Activated gamma-delta T cell treated with anti-CD3 and anti-CD28 coated beads, Interleukin-2, amount 50 U/mL, for 16 hours (primary cell): Measurements from ENCODE around the gene CYP2A13.
"Not testable (repeated sequence)": the region's sequence is repeated elsewhere in the genome, so short reads cannot be mapped to it uniquely, and the experiment has no call there.

Experiments used
- DNase-seq: peaks from one replicate; pipeline ENCODE4 v3.0.0-alpha.2; 2020; ENCODE audit warnings: low read depth

The CYP2A13 gene, protein sequence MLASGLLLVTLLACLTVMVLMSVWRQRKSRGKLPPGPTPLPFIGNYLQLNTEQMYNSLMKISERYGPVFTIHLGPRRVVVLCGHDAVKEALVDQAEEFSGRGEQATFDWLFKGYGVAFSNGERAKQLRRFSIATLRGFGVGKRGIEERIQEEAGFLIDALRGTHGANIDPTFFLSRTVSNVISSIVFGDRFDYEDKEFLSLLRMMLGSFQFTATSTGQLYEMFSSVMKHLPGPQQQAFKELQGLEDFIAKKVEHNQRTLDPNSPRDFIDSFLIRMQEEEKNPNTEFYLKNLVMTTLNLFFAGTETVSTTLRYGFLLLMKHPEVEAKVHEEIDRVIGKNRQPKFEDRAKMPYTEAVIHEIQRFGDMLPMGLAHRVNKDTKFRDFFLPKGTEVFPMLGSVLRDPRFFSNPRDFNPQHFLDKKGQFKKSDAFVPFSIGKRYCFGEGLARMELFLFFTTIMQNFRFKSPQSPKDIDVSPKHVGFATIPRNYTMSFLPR

GRCh38 chr19:41088151-41088550 lies at the start of gene CYP2A13:
CYP2A13 (plus strand) TSS chr19:41088451; CDS start chr19:41088472, 21 bp downstream.
- no peak for DNase-seq

GRCh38 chr19:41039806-41040205 lies 48.4 kb upstream of the CYP2A13 start:
- no peak for DNase-seq

- not testable (repeated sequence) for DNase-seq
Observed at GRCh38 chr19:41045095-41045494, 43.2 kb upstream of the CYP2A13 start.

DNA sequence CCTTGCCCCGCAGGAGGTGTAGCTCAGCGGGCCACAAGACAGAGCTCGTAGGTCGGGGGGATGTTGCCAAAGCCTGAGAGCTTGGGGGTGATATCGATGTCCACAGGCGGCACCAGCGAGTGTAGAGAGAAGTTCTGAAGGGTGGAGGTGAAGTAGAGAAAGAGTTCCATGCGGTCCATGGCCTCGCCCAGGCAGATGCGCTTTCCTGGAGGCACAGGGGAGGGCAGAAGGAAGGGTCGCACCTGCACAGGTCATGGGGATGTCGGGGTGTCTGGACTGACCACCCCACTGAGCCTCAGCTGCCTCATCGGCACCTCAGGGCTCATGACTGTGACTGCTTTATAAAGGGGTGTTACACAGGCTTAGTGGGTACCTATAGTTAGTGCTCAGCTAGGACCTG lies 37.8 kb upstream of the CYP2A13 start:
- DNase-seq = no peak

DNA sequence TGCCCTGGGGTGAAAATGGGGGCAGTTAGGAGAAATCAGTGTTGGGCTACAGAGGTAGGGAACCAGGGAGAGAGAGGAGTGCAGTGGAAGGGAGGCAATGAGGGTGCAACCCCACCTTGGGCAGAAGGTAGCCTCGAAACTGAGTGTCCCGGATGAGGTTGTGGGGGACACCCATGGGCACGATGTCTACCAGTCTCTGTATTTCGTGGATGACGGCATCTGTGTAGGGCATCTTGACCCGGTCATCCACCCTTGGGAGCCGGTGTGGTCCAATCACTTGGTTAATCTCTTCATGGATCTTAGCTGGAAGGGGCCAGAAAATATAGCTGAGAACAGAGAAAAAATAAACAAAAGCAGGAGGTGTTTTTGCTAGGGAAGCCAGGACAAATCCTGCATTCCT lies 36.1 kb upstream of the CYP2A13 start:
- DNase-seq = not testable (repeated sequence)

- not testable (repeated sequence) for DNase-seq
Observed at GRCh38 chr19:41053331-41053730, 34.9 kb upstream of the CYP2A13 start.

- DNase-seq = no peak
Observed at GRCh38 chr19:41064974-41065569, 23.2 kb upstream of the CYP2A13 start.

- DNase-seq = no peak
Observed at GRCh38 chr19:41076286-41076685, 12.0 kb upstream of the CYP2A13 start.

DNA sequence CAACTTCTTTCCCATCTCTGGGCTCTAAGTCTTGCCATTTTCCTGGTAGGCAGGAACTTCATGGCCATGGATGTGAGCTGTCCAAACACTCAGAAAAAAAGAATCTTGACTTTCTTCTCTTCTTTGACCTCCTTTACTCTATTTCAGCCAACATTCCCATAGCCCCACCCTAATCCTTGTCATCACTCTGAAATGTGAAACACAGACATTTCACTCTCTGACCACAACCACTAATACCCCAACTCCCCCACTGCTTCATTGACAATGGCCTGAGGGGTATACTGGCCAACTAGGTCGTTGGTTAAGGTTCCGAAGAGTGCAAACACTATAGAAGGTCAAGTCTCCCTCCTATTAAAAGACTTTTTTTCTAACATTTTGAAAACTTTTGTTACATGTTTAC lies 4.7 kb upstream of the CYP2A13 start:
- DNase-seq = no peak

DNA sequence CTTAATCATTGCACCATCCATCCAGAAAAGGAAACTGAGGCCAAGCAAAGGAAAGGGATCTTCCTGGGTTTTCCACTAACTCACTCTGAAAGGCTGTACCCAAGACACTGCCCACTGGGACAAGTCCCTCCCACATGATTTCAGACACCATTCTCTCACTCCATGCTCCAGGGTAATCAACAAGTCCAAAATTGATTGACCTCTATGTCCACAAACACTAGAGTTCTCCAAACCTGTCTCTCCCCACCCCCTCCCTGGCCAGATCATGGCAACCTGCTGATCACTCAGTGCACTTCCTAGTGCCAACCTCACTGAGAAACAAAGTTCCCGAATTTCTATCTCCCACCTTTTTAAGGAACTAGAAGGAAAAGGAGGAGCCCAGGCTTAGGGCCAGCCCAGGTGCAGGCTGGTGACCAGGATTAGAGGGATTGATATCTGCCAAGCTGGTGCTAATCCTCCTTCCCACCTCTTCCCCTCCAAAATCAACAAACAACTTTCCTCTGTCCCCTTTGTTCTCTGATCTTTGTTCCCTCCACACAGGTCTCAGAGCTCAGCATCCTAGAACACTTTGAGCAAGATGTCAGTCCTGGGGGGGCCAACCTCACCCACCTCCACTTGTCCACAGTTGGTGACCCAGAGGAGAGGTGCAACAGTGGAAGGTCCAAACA lies 2.4 kb upstream of the CYP2A13 start:
- no peak for DNase-seq

GRCh38 chr19:41089959-41090358 lies 1.7 kb downstream of the CYP2A13 start:
- no peak for DNase-seq

DNA sequence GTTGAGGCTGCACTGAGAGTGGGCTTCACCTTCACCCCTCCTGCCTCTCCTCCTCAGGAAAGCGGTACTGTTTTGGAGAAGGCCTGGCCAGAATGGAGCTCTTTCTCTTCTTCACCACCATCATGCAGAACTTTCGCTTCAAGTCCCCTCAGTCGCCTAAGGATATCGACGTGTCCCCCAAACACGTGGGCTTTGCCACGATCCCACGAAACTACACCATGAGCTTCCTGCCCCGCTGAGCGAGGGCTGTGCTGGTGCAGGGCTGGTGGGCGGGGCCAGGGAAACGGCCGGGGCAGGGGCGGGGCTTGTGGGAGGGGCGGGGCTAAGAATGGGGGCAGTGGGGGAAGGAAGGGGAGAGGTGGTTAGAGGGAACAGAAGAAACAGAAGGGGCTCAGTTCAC lies 7.5 kb downstream of the CYP2A13 start:
- DNase-seq = no peak

DNA sequence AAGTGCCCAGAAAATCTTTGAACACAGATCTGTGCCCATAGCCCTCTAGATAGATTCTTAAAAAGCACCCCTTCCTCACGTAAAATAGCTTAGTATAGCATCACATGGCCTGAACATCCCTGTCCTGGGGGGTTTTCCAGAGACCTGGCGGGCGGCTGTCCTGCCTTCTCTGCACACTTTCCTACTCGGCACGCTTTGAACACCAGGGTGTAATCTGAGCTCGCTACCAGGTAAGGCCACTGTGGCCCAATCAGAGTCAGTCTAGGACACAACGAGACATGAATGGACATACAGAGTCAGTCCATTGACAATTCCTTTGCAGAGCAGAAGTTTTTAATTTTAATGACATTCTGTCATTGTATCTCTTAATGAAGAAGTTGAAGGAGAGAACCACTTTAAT lies 8.1 kb downstream of the CYP2A13 start:
- no peak for DNase-seq

DNA sequence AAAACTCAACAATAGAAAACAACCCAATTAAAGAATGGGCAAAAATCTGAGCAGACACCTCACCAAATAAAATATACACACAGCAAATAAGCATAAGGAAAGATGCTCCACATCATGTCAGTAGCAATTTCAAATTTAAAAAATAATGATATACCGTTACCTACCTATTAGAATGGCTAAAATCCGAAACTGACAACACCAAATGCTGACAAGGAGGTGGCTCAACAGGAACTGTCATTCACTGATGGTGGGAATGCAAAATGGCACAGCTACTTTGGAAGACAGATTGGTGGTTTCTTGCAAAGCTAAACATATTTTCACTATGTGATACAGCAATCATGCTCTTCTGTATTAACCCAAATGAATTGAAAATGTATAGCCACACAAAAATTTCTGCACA lies 9.1 kb downstream of the CYP2A13 start:
- DNase-seq = no peak

DNA sequence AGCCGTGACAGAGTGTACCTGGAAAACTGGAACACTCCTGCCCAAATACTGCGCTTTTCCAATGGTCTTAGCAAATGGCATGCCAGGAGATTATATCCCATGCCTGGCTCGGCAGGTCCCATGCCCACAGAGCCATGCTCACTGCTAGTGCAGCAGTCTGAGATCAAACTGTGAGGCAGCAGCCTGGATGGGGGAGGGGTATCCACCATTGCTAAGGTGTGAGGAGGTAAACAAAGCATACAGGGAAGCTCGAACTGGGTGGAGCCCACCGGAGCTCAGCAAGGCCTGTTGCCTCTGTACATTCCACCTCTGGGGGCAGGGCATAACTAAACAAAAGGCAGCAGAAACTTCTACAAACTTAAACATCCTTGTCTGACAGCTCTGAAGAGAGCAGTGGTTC lies 10.5 kb downstream of the CYP2A13 start:
- DNase-seq = no peak

DNA sequence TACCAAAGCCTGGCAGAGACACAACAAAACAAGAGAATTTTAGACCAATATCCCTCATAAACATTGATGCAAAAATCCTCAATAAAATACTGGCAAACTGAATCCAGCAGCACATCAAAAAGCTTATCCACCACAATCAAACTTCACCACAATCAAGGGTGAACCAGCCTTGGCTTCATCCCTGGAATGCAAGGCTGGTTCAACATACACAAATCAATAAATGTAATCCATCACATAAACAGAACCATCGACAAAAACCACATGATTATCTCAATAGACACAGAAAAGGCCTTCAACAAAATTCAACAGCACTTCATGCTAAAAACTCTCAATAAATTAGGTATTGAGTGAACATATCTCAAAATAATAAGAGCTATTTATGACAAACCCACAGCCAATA lies 14.0 kb downstream of the CYP2A13 start:
- DNase-seq = not testable (repeated sequence)

DNA sequence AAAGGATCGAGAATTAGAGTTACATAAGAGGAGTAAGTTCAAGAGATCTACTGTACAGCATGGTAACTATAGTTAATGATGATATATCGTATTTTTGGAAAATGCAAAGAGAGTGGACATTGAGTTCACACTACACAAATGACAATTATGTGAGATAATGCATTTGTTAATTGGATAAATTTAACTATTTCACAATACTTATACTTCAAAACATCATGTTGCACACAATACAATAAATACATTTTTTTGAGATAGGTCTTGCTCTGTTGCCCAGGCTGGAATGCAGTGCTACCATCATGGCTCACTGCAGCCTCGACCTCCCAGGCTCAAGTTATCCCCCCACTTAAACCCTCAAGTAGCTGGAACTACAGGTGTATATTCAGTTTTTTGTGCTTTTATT lies 17.9 kb downstream of the CYP2A13 start:
- no peak for DNase-seq

GRCh38 chr19:41111296-41111695 lies 23.0 kb downstream of the CYP2A13 start:
- DNase-seq = no peak

DNA sequence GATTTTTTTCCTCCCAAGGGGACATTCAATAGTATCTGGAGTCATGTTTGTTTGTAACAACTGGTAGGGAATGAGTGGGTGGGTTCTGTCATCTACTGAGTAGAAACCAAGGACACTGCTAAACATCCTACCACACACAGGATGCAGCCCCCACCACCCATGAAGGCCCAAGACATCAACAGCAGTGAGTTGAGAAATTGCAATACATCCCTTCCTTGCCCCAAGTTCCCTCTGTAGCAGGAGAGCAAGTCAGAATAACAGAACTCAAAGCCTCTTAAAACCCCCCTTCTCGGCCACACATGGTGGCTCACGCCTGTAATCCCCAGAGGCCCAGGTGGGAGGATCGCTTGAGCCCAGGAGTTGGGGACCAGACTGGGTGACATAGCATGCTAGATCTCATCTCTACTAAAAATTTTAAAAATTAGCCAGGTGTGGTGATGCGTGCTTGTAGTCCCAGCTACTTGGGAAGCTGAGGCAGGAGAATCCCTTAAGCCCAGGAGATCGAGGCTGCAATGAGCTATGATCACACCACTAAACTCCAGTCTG lies 23.6 kb downstream of the CYP2A13 start:
- no peak for DNase-seq

DNA sequence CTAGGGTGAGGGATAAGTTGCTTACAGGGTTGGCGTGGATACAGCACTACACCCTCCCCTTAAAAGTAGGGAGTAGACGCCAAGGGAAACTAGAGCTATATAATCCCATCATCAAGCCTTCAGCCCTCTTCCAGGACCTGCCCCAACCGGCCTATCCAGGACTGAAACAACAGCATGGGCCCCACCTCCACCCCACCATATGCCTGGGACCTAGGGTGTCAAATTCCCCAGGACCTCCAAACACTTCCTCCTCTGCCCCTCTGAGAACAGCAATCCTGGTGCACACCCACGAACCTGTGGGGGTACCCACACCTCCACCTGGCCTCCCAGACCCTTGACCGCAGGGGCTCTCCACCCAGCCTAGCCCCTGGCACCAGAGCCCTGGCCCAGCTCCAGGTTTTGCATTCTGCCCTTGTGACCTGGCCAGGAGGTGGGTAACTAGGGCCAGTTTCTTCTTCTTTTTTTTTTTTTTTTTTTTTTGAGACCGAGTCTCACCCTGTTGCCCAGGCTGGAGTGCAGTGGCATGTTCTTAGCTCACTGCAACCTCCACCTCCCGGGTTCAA lies 24.6 kb downstream of the CYP2A13 start:
- DNase-seq = no peak

DNA sequence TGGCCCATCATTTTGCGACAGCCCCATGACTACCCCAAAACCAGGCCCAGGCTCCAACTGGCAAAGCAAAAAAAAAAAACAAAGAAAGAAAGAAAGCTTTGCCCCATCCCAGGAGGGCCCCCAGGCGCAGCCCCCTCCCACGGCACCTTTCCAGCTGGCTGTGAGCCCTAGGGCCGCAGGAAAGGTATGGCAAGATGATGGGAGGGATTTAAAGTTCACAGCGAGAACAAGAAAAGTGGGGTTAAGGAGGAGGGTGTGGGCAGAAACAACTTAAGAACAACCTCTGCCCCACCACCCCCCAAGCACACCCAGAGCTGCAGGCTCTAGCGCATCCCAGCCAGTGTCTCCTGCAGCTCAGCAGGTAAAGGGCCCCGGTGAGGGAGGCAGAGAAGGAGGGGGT lies 25.9 kb downstream of the CYP2A13 start, which contains the start of gene CYP2F1:
CYP2F1 (plus strand) TSS at position 301 of the 400 bp plus-strand sequence. CDS start 1,757 bp downstream, outside the sequence.
- DNase-seq = no peak

DNA sequence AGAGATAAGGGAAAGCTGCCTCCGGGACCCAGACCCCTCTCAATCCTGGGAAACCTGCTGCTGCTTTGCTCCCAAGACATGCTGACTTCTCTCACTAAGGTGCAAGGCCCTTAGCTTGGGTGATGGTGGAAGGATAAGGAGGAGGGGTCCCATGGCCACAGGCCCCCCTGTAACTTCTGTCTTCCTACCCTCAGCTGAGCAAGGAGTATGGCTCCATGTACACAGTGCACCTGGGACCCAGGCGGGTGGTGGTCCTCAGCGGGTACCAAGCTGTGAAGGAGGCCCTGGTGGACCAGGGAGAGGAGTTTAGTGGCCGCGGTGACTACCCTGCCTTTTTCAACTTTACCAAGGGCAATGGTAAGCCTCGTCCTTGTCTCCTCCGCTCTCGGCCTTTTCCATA lies 28.0 kb downstream of the CYP2A13 start:
- DNase-seq = no peak
